ENCODE data around the gene TPPP3.
A peak's percentile ranks its signal among the peaks of the same experiment; 100 is the strongest.

The TPPP3 gene

GRCh38 chr16:67431775-67432505 is 38.6 kb upstream of the TPPP3 start:
- no peak for DNase-seq (ENCODE audit: low read depth, low spot score)
- TF ChIP-seq CTCF (IDR thresholded peaks at IDR 0.05; ENCODE audit: insufficient read depth, low read length, missing control alignments): no peak
- ChIA-PET CTCF (interaction anchor here (1.1 to 3.4 kb wide), 8 partner anchors 11 to 172 kb away, joined by 3 to 11 read pairs (median 4); partner anchors contain the start of gene ZDHHC1), POLR2A (no interaction called here)
- H3K4me3 ChIP-seq (ENCODE audit: low read depth, low read length): peak overlapping the region; percentile 33

GRCh38 chr16:67430977-67431774 is 37.9 kb upstream of the TPPP3 start, which contains the start of gene HSD11B2:
HSD11B2 (plus strand) TSS chr16:67431121; CDS start chr16:67431249, 128 bp downstream.
- DNase-seq (ENCODE audit: low read depth, low spot score): no peak
- CTCF ChIA-PET: interaction anchor here (0.9 to 3.4 kb wide), 8 partner anchors 10 to 171 kb away, joined by 3 to 11 read pairs (median 4); partner anchors contain the start of gene ZDHHC1

GRCh38 chr16:67430504-67430976 is 37.2 kb upstream of the TPPP3 start:
- DNase-seq (ENCODE audit: low read depth, low spot score): no peak
- peak overlapping the region; percentile 37 for H3K4me3 ChIP-seq (ENCODE audit: low read depth, low read length)
- TF ChIP-seq CTCF (IDR thresholded peaks at IDR 0.05; ENCODE audit: insufficient read depth, low read length, missing control alignments): no peak
- POLR2A ChIA-PET: no interaction called here
- CTCF ChIA-PET: interaction anchor here (0.9 to 3.4 kb wide), 5 partner anchors 13 to 170 kb away, joined by 3 to 11 read pairs (median 7); partner anchors contain the start of gene ZDHHC1

More at GRCh38 chr16:67430977-67431774, 37.9 kb upstream of the TPPP3 start, which contains the start of gene HSD11B2:
- POLR2A ChIA-PET: no interaction called here
- no peak for TF ChIP-seq CTCF (IDR thresholded peaks at IDR 0.05; ENCODE audit: insufficient read depth, low read length, missing control alignments)
- peak within 1 kb of the TSS; percentile 39 for H3K4me3 ChIP-seq (ENCODE audit: low read depth, low read length)

- TF ChIP-seq CTCF (IDR thresholded peaks at IDR 0.05; ENCODE audit: insufficient read depth, low read length, missing control alignments): no peak
- DNase-seq (ENCODE audit: low read depth, low spot score): no peak
- ChIA-PET CTCF (interaction anchor here (2.1 to 9.7 kb wide), 9 partner anchors 9 to 170 kb away, joined by 7 to 154 read pairs (median 19); no protein-coding TSS in a partner anchor), POLR2A (no interaction called here)
- H3K4me3 ChIP-seq (ENCODE audit: low read depth, low read length): peak overlapping the region; percentile 37
These were observed 36.7 kb upstream of the TPPP3 start for GRCh38 chr16:67429799-67430503.

- no peak for TF ChIP-seq CTCF (IDR thresholded peaks at IDR 0.05; ENCODE audit: insufficient read depth, low read length, missing control alignments)
- ChIA-PET CTCF (interaction anchor here (0.7 to 9.7 kb wide), 18 partner anchors 10 to 169 kb away, joined by 3 to 154 read pairs (median 14); partner anchors contain the start of genes ATP6V0D1 and ZDHHC1), POLR2A (no interaction called here)
- H3K4me3 ChIP-seq (ENCODE audit: low read depth, low read length): no peak overlapping the region
- DNase-seq (ENCODE audit: low read depth, low spot score): no peak
These were observed 35.9 kb upstream of the TPPP3 start for GRCh38 chr16:67429053-67429798.
